Activated naive CD4-positive, alpha-beta T cell treated with Interleukin-2 at 50 U/mL for 16 hours (primary cell): ENCODE data around the gene EGFL8.
"Not testable (repeated sequence)": the region's sequence is repeated elsewhere in the genome, so short reads cannot be mapped to it uniquely, and the experiment has no call there.

Experiments used
- DNase-seq: peaks from one replicate; pipeline ENCODE4 v3.0.0-alpha.2; 2020

Gene EGFL8

DNA sequence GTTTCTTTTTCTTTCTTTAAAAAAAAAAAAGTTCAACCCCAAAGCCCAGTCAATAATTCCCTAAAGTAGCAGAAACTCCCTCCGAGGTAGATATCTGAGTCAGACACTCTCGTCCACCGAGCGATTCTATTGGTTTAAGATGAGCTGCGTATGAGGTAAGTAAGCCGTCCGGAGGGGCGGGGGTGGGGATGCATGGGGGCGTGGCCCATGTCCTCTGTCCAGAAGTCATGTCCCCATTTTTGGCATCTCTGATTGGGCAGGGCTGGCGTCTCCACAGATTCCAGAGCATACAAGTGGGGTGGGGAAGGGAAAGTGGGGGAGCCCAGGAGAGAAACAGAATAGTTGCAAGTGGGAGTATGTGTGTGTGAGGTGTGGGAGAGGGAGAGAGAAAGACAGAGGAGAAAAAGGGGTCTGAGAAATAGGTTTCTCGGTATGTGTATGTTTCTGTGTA is 21.3 kb downstream of the EGFL8 start:
- DNase-seq = peak; percentile 72

DNA sequence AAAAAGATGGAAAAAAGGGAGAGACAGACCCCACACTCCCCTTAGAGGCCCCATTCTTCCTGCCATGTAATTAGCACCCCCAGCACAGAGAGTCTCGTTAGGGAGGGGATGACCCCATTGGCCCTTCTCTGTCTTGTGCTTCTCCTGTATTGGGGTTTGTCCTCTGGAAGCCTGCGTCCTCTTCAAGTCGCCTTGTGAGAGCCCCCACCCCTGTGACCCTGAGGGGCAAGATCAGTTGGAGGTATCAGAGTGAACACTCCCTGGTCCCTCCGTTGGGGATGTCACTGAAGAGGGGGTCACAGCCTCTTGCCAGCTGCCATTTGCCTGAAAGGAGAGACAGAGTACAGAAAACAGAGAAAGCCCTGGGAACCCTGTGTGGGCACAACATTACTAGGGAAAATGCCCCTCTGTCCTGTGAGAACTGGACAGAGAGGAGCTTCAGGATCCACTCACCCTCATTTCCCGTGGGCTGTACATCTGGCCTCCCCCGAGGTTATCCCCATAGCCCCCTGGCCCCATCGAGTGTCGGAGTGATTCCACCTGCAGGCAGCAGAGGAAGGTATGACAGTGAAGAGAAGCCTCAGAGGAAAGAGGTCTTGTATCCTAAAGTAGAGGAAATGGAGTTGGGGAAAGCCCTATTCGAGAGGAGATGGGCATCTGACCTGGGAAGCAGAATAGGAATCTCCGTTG is 21.9 kb downstream of the EGFL8 start:
- not testable (repeated sequence) for DNase-seq

GRCh38 chr6:32187009-32187709 is 22.8 kb downstream of the EGFL8 start:
- no peak for DNase-seq

- not testable (repeated sequence) for DNase-seq
These were observed 23.5 kb downstream of the EGFL8 start for GRCh38 chr6:32187725-32188380.

DNA sequence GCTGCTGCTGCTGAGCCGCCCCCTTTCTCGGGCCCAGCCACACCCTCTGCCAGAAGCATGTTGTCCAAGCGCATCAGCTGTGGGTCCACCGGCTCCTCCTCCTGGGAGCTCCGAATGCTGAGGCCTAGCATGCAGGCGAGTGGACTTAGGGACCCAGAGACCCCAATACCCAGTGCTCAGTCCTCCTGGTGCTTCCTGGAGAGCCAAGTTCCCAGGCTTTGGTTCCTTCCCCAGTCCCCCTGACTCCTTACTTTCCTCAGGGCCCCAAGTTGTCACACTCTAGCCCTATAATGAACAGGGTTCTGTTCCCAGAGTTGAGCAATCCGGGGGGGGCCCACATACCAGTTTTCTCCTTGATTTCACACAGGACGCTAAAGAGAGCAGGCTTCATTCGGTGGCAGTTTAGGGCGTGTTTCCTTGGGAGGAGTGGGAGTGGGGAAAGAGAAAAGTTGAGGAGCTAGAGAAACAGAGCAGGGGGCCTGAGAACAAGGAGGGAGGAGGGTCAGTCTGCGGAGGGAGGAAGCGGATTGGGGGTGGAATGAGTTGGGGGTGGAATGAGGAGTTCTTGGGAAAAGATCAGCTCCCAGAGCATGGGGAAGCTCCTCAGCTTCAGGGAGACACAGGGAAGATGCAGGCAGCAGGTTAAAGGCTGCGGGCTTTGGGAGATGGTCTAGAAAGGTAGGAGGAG is 24.1 kb downstream of the EGFL8 start:
- DNase-seq = no peak

DNA sequence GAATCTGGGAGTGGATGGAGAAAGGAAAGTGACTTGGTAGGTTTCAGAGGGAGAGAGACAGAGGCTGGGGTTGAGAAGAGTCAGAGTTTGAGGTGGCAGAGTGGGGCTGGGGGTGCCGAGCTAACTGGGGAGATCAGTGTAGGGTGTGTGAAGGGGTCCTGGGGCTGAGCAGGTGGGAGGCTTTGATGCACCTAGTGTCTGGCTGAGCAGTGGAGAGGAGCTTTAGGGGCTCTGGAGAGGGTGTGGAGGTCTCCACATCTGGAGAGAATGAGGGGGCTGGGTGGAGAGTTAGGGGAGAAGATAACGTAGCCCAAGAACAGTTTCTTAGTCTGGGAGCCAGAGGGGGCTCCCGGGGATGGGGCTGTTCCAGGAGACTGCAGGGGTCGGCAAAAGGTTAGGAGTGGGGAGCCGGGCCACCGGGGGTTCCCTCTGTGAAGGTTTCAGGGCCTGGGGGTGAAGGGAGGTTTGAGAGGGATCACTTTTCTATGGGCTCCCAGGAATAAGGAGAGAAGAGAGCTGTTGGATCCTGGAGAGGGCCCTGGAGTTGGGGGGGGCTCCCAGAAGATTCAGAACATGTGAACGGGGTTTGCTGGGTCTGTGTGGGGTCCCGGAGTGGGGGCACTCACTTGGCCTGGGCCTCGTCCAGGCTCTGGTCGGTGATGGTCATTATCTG is 24.8 kb downstream of the EGFL8 start:
- no peak for DNase-seq

DNA sequence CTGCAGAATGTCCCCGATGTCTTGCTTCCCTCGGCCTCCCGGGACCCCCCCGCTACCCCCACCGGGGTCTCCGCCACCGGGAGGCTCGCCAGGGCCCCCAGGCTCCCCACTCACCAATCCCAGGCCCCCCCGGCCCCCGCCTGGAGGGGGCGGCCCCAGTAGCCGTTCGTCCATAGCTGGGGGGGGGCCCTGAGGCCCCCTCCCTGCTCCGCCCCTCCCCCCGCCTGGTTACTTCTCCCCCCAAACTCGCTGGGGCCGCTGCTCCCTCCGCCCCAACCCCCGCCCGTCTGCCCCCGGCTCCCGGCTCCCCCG is 25.3 kb downstream of the EGFL8 start:
- DNase-seq = no peak

- DNase-seq = peak; percentile 80
These were observed 25.9 kb downstream of the EGFL8 start, which contains the start of gene PBX2 for GRCh38 chr6:32190054-32190851. PBX2 (minus strand) TSS chr6:32190202; CDS start chr6:32189915, 287 bp downstream.

DNA sequence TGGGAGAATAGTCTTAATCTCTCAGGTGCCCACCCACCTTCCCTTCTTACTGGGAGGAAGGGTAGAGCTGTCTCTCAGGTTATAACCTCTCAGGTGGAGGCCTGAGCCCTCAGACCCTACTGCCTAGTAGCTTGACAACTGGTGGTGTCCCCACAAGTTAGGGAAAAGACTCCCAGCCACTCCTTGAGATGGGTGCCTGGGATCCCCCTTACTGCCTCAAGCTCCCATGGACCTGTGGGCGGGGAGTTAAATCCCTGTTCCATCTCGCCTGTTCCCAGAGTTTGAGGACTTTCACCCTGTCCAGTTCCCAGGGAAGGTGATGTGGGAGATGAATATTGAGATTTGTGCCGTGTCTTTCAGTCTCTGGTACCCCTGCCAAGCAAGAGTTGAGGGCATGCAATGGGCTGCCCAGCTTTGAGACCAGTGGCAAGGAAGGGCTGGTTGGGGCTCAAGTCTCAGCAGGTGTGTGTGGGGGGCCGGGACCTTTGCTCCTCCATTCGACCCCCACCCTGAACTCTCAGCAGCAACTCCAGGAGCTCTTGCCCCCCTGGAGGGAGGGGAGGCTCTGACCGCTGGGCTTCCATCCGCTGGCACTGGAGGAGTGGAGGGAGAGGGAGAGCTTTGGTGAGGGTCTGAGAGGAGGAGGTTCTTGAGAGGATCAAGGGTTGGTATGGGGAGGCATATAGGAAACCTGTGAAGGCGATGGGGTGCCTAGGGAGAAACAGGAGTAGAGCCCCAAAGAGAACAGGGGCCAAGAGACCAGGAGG is 26.7 kb downstream of the EGFL8 start:
- no peak for DNase-seq

- peak; percentile 22 for DNase-seq
These were observed 27.6 kb downstream of the EGFL8 start for GRCh38 chr6:32191696-32192607.

DNA sequence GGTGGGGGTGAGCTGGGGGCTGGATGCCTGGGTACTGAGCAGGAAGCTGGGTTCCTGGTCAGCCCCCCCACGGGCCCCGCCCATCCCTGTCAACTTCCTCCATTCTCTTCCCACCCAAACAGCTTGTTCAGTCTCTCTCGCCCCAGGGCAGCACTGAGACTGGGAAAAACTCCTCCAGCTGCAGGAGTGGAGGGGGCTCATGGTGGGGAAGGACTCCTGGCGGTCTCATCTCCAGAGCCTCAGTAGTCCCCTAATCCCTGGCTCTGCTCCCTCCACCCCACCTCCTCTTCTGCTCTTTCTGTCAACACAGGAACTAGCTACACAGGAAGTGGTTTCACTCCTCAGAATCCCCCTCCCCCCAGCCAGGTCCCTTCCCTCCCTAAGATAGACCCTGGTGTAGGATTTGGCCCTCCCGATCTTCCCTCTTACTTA is 28.2 kb downstream of the EGFL8 start, which contains the start of gene GPSM3:
Gene GPSM3 (minus strand): TSS at position 36 of the 432 bp plus-strand sequence. CDS start 130 bp downstream, outside the sequence.
- DNase-seq = peak; percentile 47

- not testable (repeated sequence) for DNase-seq
These were observed 28.7 kb downstream of the EGFL8 start for GRCh38 chr6:32193096-32193495.

- DNase-seq = no peak
These were observed 30.0 kb downstream of the EGFL8 start for GRCh38 chr6:32194388-32194787.

DNA sequence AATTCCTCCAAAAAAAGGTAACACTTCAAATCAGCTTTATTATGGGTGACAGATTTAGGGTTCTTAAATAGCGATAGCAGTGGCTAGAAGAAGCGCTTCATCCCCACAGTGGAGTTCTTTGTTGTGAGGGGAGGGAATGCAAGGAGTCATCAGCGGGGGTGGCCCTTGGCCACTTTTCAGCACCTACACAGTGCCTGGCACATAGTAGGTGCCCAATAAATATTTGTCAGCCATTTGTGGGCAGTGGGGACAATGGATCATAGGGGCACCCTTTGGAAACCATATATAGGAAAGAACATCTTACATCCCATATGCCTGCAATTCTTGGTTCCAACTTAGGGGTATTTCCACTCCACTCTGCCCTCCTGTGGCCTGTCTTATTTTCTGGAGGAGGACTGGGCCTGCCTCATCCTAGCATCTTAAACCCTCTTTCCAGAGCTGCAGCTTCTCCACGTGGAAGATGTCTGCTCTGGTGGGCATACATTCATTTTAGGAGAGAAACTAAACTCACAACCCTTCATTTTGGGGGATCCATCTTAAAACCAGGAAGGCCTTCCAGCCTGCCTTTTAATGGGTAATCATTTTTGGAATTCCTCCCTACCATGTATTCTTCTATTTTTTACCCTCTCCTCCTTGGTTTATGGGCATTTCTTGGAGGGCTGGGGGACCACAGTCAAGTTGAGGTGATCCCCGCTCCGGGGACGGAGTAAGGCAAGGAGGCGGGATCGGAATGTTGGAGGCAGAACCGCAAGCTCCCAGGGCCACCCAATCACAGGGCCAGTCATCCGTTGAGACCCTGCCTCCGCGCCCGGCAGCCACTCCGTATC is 30.6 kb downstream of the EGFL8 start:
- DNase-seq = peak; percentile 36

- DNase-seq = peak; percentile 100
These were observed 31.2 kb downstream of the EGFL8 start for GRCh38 chr6:32195652-32195901.

DNA sequence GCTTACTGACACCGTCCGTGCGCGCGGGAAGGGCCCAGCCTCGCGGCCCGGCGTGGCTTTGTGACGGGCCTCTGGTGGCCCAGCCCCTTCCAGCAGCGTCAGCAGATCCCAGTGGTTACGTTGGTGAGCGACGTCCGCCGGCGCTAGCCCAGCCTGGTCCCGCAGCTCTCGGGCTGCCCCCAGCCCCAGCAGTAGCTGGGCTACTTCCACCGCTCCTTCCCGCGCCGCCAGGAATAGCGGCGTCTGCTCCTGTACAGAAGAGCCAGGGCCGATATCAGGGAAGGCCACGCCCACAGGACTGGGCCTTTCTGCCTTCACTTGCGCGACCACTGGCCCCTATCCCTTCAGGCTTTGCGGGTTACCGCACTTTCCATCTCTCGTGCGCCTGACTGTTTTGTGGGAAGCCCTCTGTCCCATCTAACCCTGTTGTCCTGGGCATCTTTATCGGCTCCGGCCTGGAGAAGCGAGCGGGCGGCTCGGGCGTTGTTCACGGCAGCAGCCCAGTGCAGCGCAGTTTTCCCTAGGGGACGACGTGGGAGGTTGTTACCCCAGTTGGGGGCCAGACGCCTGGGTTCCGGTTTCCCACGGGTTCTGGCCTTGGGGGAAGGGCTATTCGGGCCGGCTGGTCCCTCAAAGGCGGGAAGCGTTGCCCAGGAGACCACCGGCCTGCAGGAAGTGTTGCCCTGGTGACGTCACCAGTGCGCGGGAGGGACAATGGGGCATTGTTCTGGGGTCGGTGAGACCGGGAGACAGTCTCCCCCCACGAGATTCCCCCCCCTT is 31.7 kb downstream of the EGFL8 start:
- DNase-seq = peak; percentile 59

- DNase-seq = no peak
These were observed 32.6 kb downstream of the EGFL8 start for GRCh38 chr6:32196682-32197616.
